Activated naive CD4-positive, alpha-beta T cell treated with anti-CD3 and anti-CD28 coated beads, Interleukin-2, amount 10 ng/mL, durations not matched to agents 7 days and 5 days (primary cell): ENCODE measurements around the gene CBARP.
A peak's percentile ranks its signal among the peaks of the same experiment; 100 is the strongest.

Experiments
- CTCF ChIA-PET: fragments of 350-600 bp; sonication (Branson Sonifier 250); formaldehyde crosslinking; loops from one replicate; lab custom pipeline; 2021; ENCODE audit warnings: antibody characterized with exemption; lab: Charles Lee
- DNase-seq: peaks from one replicate; pipeline ENCODE4 v3.0.0-alpha.2; 2020
- H3K27ac Mint-ChIP-seq: one replicate; pipeline ENCODE4 v1.8.0; 2021; ENCODE audit warnings: mild to moderate bottlenecking, moderate library complexity, mixed read lengths
- H3K27me3 Mint-ChIP-seq: one replicate; pipeline ENCODE4 v1.8.0; 2021; ENCODE audit warnings: mild to moderate bottlenecking, mixed read lengths
- H3K36me3 Mint-ChIP-seq: one replicate; pipeline ENCODE4 v1.8.0; 2021; ENCODE audit warnings: mixed read lengths
- H3K4me1 Mint-ChIP-seq: one replicate; pipeline ENCODE4 v1.8.0; 2021; ENCODE audit warnings: mixed read lengths
- H3K4me3 Mint-ChIP-seq: one replicate; pipeline ENCODE4 v1.8.0; 2021; ENCODE audit warnings: mild to moderate bottlenecking, moderate library complexity, mixed read lengths
- H3K9me3 Mint-ChIP-seq: one replicate; pipeline ENCODE4 v1.8.0; 2021; ENCODE audit warnings: mixed read lengths

CBARP gene

DNA sequence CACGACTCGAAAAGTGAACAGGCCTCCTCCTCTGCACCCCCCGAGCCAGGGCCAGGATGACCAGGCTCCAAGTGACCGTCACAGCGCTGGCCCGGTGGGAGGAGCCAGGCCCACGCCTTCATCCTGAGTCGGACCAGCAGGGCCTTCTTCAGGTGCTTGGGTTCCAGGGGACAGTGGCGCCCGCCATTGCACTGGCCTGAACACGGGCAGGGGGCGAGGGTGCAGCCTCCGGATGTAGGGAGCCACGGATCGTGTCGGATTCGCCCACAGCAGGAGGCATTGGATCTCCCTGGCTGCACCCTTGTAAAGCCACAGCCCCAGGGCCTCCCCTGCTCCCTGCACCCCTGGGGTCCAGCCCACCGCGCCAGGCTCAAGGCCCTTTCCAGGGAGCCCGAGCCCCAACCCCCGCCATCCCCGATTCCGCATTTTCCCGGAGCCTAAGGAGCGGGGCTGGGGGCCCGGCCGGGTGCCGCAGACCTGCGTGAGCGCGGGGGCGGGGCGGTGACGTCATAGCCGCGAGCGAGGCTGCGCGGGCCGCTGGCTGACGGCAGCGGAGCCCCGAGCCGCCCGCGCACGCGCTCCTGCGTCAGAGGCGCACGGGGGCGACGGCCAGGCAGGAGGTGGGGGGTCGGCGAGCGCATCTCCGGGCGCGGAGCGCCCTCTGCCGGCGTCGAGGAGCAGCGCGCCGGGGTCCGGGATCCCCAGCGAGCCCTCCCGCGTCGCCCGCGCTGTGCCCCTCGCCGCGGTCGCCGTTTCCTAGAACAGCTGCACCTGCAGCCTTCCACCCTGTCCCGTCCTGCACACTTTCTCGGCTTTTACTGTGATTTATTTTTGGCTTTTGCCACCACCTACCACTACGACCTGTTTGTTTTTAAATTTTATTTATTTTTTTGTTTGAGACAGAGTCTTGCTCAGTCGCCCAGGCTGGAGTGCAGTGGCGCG lies 2.3 kb upstream of the CBARP start:
- peaks cover 48% of the 10 kb centered on the region for H3K27me3 Mint-ChIP-seq
- H3K4me3 Mint-ChIP-seq = peak overlapping the region; percentile 71
- CTCF ChIA-PET = interaction anchor here (0.8 to 7.7 kb wide), 8 partner anchors 26 to 317 kb away, joined by 3 to 295 read pairs (median 4); partner anchors contain the start of genes CIRBP, FAM174C and WDR18
- H3K27ac Mint-ChIP-seq = peak overlapping the region; percentile 80
- DNase-seq = peak; percentile 91
- peaks cover 7% of the 10 kb centered on the region for H3K36me3 Mint-ChIP-seq
- H3K4me1 Mint-ChIP-seq = peaks cover 43% of the 10 kb centered on the region
- H3K9me3 Mint-ChIP-seq = no peaks in the 10 kb centered on the region

DNA sequence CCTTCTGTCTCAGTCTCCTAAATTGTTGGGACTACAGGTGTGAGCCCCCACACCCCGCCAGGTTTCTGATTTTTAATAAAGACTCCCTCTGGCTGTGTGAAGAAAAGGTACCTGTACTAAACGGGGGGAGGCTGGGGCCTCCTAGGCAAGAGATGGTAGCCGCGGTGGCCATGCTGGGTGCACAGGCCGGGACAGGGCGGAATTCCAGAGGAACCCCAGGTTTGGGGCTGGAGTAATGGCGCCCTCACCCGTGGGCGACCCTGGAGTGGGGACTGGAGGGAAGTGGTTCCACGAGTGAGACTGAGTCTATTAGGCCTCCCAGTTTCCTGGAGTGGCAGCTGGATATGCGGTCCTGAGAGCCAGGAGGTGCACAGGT lies 1.6 kb upstream of the CBARP start:
- H3K27me3 Mint-ChIP-seq = peaks cover 55% of the 10 kb centered on the region
- CTCF ChIA-PET = no interaction called here

GRCh38 chr19:1238369-1239303 lies 831 bp upstream of the CBARP start:
- no peak for DNase-seq
- Mint-ChIP-seq H3K4me3 (peak overlapping the region; percentile 71), H3K9me3 (no peaks in the 10 kb centered on the region), H3K27me3 (peaks cover 61% of the 10 kb centered on the region), H3K4me1 (peaks cover 38% of the 10 kb centered on the region), H3K27ac (no peak overlapping the region), H3K36me3 (peaks cover 5% of the 10 kb centered on the region)
- CTCF ChIA-PET = interaction anchor here (0.8 to 1.3 kb wide), 3 partner anchors 23 to 237 kb away, joined by 3 to 4 read pairs (median 3); no protein-coding TSS in a partner anchor

More for the DNA sequence above, 1.6 kb upstream of the CBARP start:
- Mint-ChIP-seq H3K4me3 (peak overlapping the region; percentile 71), H3K4me1 (peaks cover 39% of the 10 kb centered on the region), H3K9me3 (no peaks in the 10 kb centered on the region), H3K27ac (no peak overlapping the region), H3K36me3 (peaks cover 5% of the 10 kb centered on the region)
- DNase-seq = no peak

DNA sequence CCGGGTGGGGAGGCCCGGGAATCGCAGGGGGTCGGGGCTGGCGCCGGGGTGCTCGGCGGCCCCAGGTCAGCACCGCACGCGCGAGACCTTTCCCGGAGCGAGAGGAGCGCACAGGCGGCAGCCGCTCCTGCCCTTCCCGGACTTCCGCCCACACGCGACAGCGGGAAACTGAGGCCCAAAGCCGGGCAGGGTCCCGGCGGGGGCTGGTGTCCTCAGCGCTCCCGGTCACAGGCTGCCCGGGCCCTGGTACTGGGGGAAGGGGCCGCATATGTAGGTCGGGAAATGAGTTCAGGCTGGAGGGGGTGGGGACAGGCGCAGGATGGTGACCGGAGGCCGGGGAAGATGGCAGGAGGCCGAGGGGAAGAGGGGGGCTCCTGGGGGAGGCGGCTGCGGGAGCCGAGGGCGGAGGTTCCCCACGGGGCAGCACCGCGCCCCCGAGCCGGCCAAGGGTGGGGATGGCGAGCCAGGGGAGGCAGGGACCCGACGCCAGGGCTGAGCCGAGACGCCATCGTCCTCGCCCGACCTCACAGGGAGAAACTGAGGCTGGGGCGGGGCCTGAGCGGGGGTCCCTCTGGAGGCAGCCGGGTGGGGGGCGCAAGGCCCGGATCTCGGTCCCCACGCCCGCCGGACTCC lies 662 bp downstream of the CBARP start:
- DNase-seq = no peak
- peaks cover 64% of the 10 kb centered on the region for H3K27me3 Mint-ChIP-seq
- H3K4me3 Mint-ChIP-seq = peak overlapping the region; percentile 55
- H3K9me3 Mint-ChIP-seq = no peaks in the 10 kb centered on the region
- H3K36me3 Mint-ChIP-seq = peaks cover 5% of the 10 kb centered on the region
- H3K4me1 Mint-ChIP-seq = peaks cover 23% of the 10 kb centered on the region
- H3K27ac Mint-ChIP-seq = no peak overlapping the region
- CTCF ChIA-PET = interaction anchor here (0.6 kb wide), 1 partner anchor 25 kb away, joined by 3 read pairs; no protein-coding TSS in a partner anchor

DNA sequence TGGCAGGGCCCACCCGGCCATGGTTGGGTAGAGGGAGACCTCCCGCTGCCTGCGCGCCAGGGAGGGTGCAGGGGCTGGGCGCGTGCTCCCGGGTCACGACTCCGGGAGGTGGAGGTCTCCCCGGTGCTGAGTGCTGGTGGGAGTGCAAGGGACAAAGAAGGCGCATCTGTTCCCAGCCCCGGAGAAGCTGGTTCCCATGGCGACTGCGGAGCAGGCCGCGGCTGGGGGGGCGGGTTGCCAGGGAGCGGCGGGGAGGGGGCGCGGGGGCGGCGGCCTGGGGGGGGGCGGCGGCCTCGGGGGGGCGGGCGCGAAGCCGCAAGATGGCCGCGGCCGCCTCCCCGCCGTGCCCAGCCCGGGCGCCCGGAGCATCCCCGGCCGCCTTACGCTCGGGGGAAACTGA lies 1.2 kb downstream of the CBARP start:
- Mint-ChIP-seq H3K27me3 (peaks cover 64% of the 10 kb centered on the region), H3K4me3 (peak overlapping the region; percentile 31)
- CTCF ChIA-PET = interaction anchor here (0.6 kb wide), 1 partner anchor 24 kb away, joined by 3 read pairs; no protein-coding TSS in a partner anchor

DNA sequence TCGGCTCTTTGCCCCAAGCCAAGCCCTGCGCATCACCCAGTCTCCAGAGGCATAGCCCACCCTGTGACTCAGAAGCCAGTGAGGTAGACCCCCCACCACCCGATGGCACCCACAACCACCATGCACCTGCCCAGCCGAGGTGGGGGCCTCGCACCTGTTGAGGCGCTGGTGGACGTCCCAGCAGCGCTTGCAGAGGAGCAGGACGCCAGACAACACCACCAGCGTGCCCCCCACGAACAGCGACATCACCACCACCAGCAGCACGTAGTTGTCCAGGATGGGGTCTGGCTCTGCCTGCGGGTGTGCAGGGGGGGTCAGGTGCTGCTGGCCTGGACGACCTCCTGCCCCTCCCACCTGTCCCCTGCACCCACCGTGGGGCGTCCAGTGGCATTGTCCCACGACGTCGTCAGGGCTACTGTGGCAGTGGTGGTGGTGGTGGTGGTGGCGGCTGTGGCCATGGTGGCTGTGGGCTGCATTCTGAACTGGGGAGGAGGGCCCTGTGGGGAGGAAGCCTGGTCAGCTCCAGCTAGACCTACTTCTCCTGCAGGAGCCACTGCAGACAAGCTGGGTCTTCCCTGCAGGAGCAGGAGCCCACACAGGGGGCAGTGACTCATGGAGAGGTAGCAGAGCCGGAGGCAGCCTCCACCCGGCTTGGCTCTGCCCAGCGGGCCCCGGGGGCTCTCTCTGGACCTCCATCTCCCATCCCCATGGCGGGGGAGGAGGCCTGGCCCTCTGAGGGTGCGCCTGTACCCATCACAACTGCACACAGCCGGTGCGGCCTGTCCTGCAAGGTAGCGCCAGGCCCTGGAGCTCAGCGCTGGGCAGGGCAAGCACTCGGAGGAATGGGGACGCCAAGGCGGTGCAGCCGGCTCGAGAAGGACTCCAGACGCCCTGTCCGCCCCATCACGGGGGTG lies 1.9 kb downstream of the CBARP start:
- DNase-seq = no peak
- H3K9me3 Mint-ChIP-seq = no peaks in the 10 kb centered on the region

More for the DNA sequence above, 1.2 kb downstream of the CBARP start:
- no peak overlapping the region for H3K27ac Mint-ChIP-seq
- H3K9me3 Mint-ChIP-seq = no peaks in the 10 kb centered on the region
- H3K36me3 Mint-ChIP-seq = peaks cover 4% of the 10 kb centered on the region
- DNase-seq = no peak
- H3K4me1 Mint-ChIP-seq = peaks cover 22% of the 10 kb centered on the region

GRCh38 chr19:1234955-1235380 lies 2.8 kb downstream of the CBARP start:
- peaks cover 2% of the 10 kb centered on the region for H3K36me3 Mint-ChIP-seq
- H3K27ac Mint-ChIP-seq = no peak overlapping the region
- H3K27me3 Mint-ChIP-seq = peaks cover 59% of the 10 kb centered on the region
- H3K4me3 Mint-ChIP-seq = no peak overlapping the region
- H3K9me3 Mint-ChIP-seq = no peaks in the 10 kb centered on the region
- no peak for DNase-seq
- CTCF ChIA-PET = interaction anchor here (1.0 kb wide), 1 partner anchor 9 kb away, joined by 3 read pairs; no protein-coding TSS in a partner anchor
- peaks cover 12% of the 10 kb centered on the region for H3K4me1 Mint-ChIP-seq

More for the DNA sequence above, 1.9 kb downstream of the CBARP start:
- CTCF ChIA-PET = no interaction called here
- Mint-ChIP-seq H3K4me3 (no peak overlapping the region), H3K27me3 (peaks cover 60% of the 10 kb centered on the region), H3K36me3 (peaks cover 2% of the 10 kb centered on the region), H3K4me1 (peaks cover 15% of the 10 kb centered on the region), H3K27ac (no peak overlapping the region)

DNA sequence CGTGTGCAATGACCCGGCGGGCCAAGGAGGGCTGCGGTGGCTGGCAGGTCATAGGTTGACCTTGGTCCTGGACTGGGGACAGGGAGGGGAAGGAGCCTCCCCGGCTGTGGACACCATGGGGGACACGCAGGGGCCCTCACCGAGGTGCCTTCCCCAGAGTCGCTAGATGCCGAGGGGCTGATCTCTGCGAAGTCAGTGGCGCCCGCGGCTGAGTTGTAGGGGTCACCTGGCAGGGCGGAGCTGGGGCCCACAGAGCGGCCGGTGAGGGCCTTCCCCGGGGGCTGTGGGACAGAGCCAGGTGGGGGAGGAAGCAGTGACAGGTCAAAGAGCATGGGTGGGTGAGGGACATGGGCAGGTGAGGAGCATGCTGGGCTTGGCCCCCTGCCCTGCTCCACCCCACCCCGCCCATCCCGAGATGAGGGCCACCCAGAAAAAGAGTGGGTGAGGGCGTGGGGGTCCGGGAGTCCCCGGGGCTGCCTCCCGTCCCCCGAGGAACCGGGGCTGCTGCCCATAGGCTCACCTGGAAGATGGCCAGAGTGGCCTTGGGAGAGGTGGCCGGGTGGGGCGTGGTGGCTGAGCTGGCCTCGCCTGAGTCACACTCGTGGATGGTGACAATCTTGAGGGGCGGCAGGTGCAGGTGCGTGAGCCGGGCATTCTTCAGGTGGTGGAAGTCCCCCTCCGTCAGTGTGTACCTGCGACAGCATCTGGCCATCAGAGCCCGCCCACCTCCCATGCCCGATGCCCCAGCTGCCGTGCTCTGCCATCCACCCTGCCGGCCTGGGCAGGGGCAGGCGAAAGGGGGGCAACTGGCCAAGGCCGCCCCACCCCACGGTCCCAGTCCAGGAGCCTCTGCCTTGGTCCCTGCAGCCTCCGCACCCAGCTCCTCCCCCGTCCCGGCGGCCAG lies 3.5 kb downstream of the CBARP start:
- CTCF ChIA-PET = interaction anchor here (1.0 kb wide), 1 partner anchor 10 kb away, joined by 3 read pairs; no protein-coding TSS in a partner anchor
- Mint-ChIP-seq H3K27ac (no peak overlapping the region), H3K4me1 (peaks cover 10% of the 10 kb centered on the region), H3K36me3 (peaks cover 2% of the 10 kb centered on the region), H3K27me3 (peaks cover 52% of the 10 kb centered on the region), H3K9me3 (no peaks in the 10 kb centered on the region), H3K4me3 (no peak overlapping the region)
- DNase-seq = no peak

DNA sequence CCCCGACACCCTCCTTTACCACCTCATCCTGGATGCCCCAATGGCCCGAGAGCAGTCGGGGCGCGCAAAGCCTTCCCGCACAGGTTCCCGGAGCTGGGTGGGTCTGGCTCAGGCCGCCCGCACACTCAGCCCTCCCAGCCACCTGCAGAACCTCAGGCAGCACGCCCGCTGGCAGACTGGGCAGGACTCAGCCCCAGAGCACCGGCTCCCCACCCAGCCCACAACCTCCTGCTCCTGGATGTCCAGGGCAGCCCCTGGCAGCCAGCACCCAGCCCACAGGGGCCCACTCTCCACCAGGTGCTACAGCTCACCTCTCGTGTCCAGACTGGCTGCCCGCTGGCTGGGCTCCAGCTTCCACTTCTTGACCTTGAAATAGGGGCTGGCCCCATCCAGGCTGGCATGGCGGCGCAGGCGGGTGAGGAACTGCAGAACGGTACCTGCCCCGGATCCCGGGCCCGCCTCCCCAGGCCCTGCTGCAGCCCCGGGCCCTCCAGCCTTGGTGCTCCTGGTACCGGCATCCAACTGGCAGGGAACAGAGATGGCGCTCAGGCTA lies 4.6 kb downstream of the CBARP start:
- H3K4me1 Mint-ChIP-seq = peaks cover under 1% of the 10 kb centered on the region
- H3K27ac Mint-ChIP-seq = no peak overlapping the region
- DNase-seq = no peak
- no peak overlapping the region for H3K4me3 Mint-ChIP-seq
- H3K36me3 Mint-ChIP-seq = peaks cover under 1% of the 10 kb centered on the region
- H3K27me3 Mint-ChIP-seq = peaks cover 41% of the 10 kb centered on the region
- CTCF ChIA-PET = interaction anchor here (2.1 kb wide), 1 partner anchor 11 kb away, joined by 5 read pairs; no protein-coding TSS in a partner anchor
- no peaks in the 10 kb centered on the region for H3K9me3 Mint-ChIP-seq

GRCh38 chr19:1232652-1233072 lies 5.1 kb downstream of the CBARP start:
- no peak for DNase-seq
- Mint-ChIP-seq H3K27ac (no peak overlapping the region), H3K27me3 (peaks cover 38% of the 10 kb centered on the region), H3K4me1 (no peaks in the 10 kb centered on the region), H3K4me3 (no peak overlapping the region), H3K9me3 (no peaks in the 10 kb centered on the region), H3K36me3 (peaks cover 3% of the 10 kb centered on the region)
- CTCF ChIA-PET = interaction anchor here (2.1 kb wide), 1 partner anchor 11 kb away, joined by 5 read pairs; no protein-coding TSS in a partner anchor

DNA sequence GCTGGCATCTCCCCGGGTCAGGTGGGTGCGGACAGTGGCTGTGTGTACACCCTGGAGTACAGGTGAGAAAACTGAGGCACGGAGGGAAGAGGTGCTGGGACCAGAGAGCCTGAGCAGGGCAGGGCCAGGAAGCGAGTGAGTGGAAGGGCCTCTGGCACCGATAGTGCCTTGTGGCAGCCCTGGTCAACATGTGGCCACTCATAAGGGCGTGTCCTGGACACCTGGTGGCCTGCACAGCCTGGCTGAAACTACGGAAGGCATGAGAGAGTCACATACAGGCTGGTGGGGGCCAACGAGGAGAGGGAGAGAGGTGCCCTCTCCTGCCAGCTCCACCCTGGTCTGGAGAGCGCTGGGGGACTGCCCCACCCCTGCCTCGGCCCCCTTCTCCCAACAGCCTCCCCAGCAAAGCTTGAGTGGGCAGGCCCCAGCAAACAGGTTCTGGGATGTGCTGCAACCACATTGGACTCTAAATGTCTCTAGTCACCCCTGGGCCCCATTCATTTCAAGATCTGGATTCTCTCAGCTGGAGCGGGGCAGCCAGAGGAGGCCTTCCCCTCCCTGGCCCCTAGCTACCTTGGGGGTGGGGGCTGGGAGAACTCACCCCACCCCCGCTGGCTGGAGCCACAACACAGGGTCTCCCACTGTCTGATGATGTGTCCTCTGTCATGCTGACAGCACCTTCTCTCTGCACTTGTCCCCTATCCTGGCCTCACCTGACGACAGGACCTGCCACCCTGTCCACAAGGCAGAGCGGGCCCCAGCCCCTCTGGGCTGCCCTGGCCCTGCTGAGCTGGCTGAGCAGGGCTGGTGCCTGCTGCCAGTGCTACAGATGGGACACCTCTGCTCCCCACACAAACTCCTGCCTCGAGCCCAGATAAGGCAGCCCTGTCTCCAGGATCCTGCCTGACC lies 5.8 kb downstream of the CBARP start:
- H3K4me1 Mint-ChIP-seq = no peaks in the 10 kb centered on the region
- no peak overlapping the region for H3K27ac Mint-ChIP-seq

More for the DNA sequence above, 5.8 kb downstream of the CBARP start:
- Mint-ChIP-seq H3K9me3 (no peaks in the 10 kb centered on the region), H3K27me3 (peaks cover 34% of the 10 kb centered on the region), H3K4me3 (no peak overlapping the region), H3K36me3 (peaks cover 3% of the 10 kb centered on the region)
- CTCF ChIA-PET = interaction anchor here (2.1 kb wide), 1 partner anchor 12 kb away, joined by 5 read pairs; no protein-coding TSS in a partner anchor
- no peak for DNase-seq
